ENCODE data around the gene CCDC28A.

- TF ChIP-seq, protein P1, sequence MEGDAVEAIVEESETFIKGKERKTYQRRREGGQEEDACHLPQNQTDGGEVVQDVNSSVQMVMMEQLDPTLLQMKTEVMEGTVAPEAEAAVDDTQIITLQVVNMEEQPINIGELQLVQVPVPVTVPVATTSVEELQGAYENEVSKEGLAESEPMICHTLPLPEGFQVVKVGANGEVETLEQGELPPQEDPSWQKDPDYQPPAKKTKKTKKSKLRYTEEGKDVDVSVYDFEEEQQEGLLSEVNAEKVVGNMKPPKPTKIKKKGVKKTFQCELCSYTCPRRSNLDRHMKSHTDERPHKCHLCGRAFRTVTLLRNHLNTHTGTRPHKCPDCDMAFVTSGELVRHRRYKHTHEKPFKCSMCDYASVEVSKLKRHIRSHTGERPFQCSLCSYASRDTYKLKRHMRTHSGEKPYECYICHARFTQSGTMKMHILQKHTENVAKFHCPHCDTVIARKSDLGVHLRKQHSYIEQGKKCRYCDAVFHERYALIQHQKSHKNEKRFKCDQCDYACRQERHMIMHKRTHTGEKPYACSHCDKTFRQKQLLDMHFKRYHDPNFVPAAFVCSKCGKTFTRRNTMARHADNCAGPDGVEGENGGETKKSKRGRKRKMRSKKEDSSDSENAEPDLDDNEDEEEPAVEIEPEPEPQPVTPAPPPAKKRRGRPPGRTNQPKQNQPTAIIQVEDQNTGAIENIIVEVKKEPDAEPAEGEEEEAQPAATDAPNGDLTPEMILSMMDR (conservative IDR thresholded peaks at IDR 0.05; ENCODE audit: low read length) = no peak
- no peak for TF ChIP-seq EZH2phosphoT487 (IDR thresholded peaks at IDR 0.05; ENCODE audit: borderline replicate concordance, low read depth, low read length)
These were observed 48.0 kb downstream of the CCDC28A start for GRCh38 chr6:138821519-138821918.

Data from OCI-LY7 (cell line).